Measurements from ENCODE around the gene RETREG2.

Gene RETREG2

GRCh38 chr2:219216535-219216915, 38.5 kb downstream of the RETREG2 start:
- ATAC-seq: no peak
- no peak for TF ChIP-seq TOX (CRISPR knock-in tag; IDR thresholded peaks at IDR 0.05; ENCODE audit: borderline replicate concordance)
- no peak for TF ChIP-seq CSDC2 (CRISPR knock-in tag; IDR thresholded peaks at IDR 0.05)
- TF ChIP-seq ESRRG (CRISPR knock-in tag; IDR thresholded peaks at IDR 0.05): no peak
- no peak for TF ChIP-seq BACH2 (CRISPR knock-in tag; IDR thresholded peaks at IDR 0.05; ENCODE audit: borderline replicate concordance)
- no peak for TF ChIP-seq SNAI2 (CRISPR knock-in tag; IDR thresholded peaks at IDR 0.05)
- no peak for TF ChIP-seq ZNF8 (CRISPR knock-in tag; IDR thresholded peaks at IDR 0.05)
- TF ChIP-seq PPARA (CRISPR knock-in tag; IDR thresholded peaks at IDR 0.05; ENCODE audit: borderline replicate concordance): no peak
- TF ChIP-seq, protein P1, sequence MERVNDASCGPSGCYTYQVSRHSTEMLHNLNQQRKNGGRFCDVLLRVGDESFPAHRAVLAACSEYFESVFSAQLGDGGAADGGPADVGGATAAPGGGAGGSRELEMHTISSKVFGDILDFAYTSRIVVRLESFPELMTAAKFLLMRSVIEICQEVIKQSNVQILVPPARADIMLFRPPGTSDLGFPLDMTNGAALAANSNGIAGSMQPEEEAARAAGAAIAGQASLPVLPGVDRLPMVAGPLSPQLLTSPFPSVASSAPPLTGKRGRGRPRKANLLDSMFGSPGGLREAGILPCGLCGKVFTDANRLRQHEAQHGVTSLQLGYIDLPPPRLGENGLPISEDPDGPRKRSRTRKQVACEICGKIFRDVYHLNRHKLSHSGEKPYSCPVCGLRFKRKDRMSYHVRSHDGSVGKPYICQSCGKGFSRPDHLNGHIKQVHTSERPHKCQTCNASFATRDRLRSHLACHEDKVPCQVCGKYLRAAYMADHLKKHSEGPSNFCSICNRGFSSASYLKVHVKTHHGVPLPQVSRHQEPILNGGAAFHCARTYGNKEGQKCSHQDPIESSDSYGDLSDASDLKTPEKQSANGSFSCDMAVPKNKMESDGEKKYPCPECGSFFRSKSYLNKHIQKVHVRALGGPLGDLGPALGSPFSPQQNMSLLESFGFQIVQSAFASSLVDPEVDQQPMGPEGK (CRISPR knock-in tag; IDR thresholded peaks at IDR 0.05; ENCODE audit: borderline replicate concordance): no peak
- TF ChIP-seq POU6F1 (CRISPR knock-in tag; IDR thresholded peaks at IDR 0.05; ENCODE audit: borderline replicate concordance, low read depth): no peak

- ATAC-seq: peak; percentile 86
- TF ChIP-seq, protein P2, sequence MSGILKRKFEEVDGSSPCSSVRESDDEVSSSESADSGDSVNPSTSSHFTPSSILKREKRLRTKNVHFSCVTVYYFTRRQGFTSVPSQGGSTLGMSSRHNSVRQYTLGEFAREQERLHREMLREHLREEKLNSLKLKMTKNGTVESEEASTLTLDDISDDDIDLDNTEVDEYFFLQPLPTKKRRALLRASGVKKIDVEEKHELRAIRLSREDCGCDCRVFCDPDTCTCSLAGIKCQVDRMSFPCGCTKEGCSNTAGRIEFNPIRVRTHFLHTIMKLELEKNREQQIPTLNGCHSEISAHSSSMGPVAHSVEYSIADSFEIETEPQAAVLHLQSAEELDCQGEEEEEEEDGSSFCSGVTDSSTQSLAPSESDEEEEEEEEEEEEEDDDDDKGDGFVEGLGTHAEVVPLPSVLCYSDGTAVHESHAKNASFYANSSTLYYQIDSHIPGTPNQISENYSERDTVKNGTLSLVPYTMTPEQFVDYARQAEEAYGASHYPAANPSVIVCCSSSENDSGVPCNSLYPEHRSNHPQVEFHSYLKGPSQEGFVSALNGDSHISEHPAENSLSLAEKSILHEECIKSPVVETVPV (CRISPR knock-in tag; IDR thresholded peaks at IDR 0.05): no peak
- TF ChIP-seq TCF4 (CRISPR knock-in tag; IDR thresholded peaks at IDR 0.05; ENCODE audit: borderline replicate concordance) (peak; percentile 74; the same call in 1 of the 2 replicates), POU6F1 (CRISPR knock-in tag; IDR thresholded peaks at IDR 0.05; ENCODE audit: borderline replicate concordance, low read depth) (no peak), SNAI2 (CRISPR knock-in tag; IDR thresholded peaks at IDR 0.05) (no peak), OSR1 (CRISPR knock-in tag; IDR thresholded peaks at IDR 0.05) (no peak), ZNF8 (CRISPR knock-in tag; IDR thresholded peaks at IDR 0.05) (no peak), ZNF565 (CRISPR knock-in tag; conservative IDR thresholded peaks at IDR 0.05; ENCODE audit: low read depth) (no peak), ESRRG (CRISPR knock-in tag; IDR thresholded peaks at IDR 0.05) (no peak)
Measured at GRCh38 chr2:219218217-219218731, 40.2 kb downstream of the RETREG2 start.

GRCh38 chr2:219218732-219219701, 40.9 kb downstream of the RETREG2 start, which contains the start of gene ABCB6:
TSS of gene ABCB6 (minus strand) at chr2:219218958. CDS start at chr2:219218673, 285 bp downstream.
- ATAC-seq: peak; percentile 82
- TF ChIP-seq CSDC2 (CRISPR knock-in tag; IDR thresholded peaks at IDR 0.05) (no peak), ZNF8 (CRISPR knock-in tag; IDR thresholded peaks at IDR 0.05) (no peak), TOX (CRISPR knock-in tag; IDR thresholded peaks at IDR 0.05; ENCODE audit: borderline replicate concordance) (no peak), ZNF565 (CRISPR knock-in tag; conservative IDR thresholded peaks at IDR 0.05; ENCODE audit: low read depth) (0 out of 2 replicates have a peak, but pooled peaks have one; percentile 29), SNAI2 (CRISPR knock-in tag; IDR thresholded peaks at IDR 0.05) (no peak), ZNF70 (CRISPR knock-in tag; IDR thresholded peaks at IDR 0.05) (peak; percentile 9; the same call in 1 of the 2 replicates), ESRRG (CRISPR knock-in tag; IDR thresholded peaks at IDR 0.05) (no peak)
- TF ChIP-seq, protein P3, sequence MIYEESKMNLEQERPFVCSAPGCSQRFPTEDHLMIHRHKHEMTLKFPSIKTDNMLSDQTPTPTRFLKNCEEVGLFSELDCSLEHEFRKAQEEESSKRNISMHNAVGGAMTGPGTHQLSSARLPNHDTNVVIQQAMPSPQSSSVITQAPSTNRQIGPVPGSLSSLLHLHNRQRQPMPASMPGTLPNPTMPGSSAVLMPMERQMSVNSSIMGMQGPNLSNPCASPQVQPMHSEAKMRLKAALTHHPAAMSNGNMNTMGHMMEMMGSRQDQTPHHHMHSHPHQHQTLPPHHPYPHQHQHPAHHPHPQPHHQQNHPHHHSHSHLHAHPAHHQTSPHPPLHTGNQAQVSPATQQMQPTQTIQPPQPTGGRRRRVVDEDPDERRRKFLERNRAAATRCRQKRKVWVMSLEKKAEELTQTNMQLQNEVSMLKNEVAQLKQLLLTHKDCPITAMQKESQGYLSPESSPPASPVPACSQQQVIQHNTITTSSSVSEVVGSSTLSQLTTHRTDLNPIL (CRISPR knock-in tag; IDR thresholded peaks at IDR 0.05; ENCODE audit: low read depth): no peak

Data from SK-N-SH treated with all-trans-retinoic acid at 6 μM for 48 hours (cell line).